GM12864 (cell line): ENCODE measurements around the gene KIF4A.
"Not testable (repeated sequence)": the region's sequence is repeated elsewhere in the genome, so short reads cannot be mapped to it uniquely, and the experiment has no call there.

Source experiments
- DNase-seq: peaks from one replicate; pipeline ENCODE4 v3.0.0-alpha.2; 2011; ENCODE audit warnings: low read depth
- H3K4me3 ChIP-seq: 2 replicates; pipeline ENCODE4 v1.5.1; 2011; ENCODE audit warnings: mild to moderate bottlenecking, low read depth, low read length, control low read depth
- TF ChIP-seq, protein P1 (sequence below): IDR thresholded peaks from 2 replicates; pipeline ENCODE4 v1.5.1; 2011; ENCODE audit warnings: low read depth, mild to moderate bottlenecking, moderate library complexity, low read length, control low read depth, inconsistent platforms; ENCODE audit errors: missing control alignments

KIF4A gene

DNA sequence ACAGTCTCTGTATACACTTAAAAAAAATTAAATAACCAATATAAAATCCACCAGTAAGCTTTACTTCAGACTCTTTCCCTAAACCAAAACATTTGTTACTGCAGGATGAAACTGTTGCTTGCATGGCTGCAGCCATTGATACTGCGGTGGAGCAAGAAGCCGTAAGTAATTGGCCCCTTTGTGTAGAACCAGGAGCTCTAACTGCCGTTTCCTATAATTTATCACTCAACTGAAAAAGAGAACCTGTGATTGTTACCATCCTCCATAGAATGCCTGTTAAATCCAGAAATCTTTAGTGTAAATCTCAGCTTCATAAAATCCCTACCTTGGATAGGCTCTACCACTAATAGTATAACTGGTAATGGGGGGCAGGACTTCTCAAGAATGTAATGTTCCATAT, 62.6 kb downstream of the KIF4A start:
- TF ChIP-seq, protein P1, sequence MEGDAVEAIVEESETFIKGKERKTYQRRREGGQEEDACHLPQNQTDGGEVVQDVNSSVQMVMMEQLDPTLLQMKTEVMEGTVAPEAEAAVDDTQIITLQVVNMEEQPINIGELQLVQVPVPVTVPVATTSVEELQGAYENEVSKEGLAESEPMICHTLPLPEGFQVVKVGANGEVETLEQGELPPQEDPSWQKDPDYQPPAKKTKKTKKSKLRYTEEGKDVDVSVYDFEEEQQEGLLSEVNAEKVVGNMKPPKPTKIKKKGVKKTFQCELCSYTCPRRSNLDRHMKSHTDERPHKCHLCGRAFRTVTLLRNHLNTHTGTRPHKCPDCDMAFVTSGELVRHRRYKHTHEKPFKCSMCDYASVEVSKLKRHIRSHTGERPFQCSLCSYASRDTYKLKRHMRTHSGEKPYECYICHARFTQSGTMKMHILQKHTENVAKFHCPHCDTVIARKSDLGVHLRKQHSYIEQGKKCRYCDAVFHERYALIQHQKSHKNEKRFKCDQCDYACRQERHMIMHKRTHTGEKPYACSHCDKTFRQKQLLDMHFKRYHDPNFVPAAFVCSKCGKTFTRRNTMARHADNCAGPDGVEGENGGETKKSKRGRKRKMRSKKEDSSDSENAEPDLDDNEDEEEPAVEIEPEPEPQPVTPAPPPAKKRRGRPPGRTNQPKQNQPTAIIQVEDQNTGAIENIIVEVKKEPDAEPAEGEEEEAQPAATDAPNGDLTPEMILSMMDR: no peak
- DNase-seq: no peak
- H3K4me3 ChIP-seq: no peak overlapping the region

DNA sequence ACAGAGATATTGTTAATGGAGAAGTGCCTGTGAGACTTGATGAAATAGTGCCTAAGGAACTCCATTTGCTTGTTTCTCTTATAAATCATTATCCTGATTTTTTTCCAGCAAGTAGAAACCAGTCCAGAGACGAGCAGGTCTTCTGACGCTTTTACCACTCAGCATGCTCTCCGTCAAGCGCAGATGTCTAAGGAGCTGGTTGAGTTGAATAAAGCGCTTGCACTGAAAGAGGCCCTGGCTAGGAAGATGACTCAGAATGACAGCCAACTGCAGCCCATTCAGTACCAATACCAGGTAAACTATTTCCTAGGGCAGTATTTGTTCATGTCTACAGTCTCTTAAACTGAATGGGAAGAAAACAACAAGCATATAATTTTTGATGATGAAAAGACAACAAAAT, 63.6 kb downstream of the KIF4A start:
- DNase-seq: no peak
- TF ChIP-seq, protein P1: no peak

DNA sequence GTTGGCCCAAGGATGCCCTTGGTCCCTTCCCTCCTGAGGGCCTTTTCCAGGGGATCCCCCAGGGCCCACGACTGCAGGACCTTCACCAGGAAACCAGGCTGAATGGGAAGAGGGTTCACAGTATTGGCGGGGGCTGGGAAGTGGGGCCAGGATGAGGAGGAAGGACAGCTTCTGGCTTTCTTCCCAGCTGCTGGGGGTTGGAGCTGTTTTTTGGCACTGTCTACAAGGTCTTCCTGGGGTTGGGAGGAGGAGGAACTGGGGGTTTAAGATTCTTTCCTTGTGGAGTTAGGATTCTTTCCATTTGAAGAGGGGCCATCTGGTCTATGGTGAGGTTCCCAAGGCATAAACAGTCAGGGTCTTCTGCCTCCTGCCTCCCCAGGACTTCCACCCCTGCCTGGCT, 64.8 kb downstream of the KIF4A start:
- no peak overlapping the region for H3K4me3 ChIP-seq
- DNase-seq: no peak
- TF ChIP-seq, protein P1: no peak

More for the DNA sequence above, 63.6 kb downstream of the KIF4A start:
- H3K4me3 ChIP-seq: no peak overlapping the region

DNA sequence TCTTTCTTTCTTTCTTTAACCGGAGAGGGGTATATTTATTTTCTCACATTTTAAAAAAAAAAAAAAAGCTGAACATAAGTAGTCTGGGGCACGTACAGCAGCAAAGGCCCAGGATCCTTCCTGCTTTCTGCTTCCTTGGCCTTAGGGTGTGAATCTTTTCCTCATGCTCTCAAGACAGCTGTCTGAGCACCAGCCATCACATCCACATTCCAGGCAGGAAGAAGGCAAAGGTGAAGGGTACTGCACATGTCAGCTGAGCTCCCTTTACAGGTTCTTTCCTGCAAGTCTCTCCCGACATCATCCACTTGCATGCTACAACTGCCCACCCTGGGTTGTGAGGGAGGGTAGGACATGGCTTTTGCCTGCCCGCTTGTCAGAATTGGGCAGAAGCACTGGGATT, 69.6 kb downstream of the KIF4A start:
- H3K4me3 ChIP-seq: no peak overlapping the region
- DNase-seq: no peak
- TF ChIP-seq, protein P1: no peak

DNA sequence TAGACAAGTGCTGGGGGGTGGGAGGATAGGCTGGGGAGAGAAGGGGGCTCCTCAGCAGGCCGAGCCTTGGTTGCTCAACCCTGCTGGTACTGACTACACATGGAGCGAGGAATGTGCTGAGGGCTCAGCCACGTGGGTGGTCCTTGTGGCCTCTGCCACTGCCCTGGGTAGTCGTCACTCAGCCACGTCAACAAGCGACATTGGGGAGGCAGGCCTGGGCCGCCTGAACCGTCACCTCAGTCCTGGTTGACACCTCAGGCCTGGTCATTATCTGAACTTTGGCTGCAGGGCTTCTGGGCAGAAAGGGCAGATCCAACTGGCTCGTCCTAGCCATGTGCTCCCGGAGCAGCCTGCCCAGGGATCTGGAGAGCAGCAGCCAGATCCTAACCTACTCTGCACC, 70.5 kb downstream of the KIF4A start:
- TF ChIP-seq, protein P1: no peak
- H3K4me3 ChIP-seq: no peak overlapping the region
- no peak for DNase-seq

DNA sequence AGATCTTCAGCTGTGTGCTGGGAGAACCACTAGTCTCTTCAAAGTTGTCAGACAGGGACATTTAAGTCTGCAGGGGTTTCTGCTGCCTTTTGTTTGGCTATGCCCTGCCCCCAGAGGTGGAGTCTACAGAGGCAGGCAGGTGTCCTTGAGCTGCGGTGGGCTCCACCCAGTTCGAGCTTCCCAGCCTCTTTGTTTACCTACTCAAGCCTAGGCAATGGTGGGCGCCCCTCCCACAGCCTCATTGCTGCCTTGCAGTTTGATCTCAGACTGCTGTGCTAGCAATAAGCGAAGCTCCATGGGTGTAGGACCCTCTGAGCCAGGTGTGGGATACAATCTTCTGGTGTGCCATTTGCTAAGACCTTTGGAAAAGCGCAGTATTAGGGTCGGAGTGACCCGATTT, 78.8 kb downstream of the KIF4A start:
- not testable (repeated sequence) for DNase-seq, H3K4me3 ChIP-seq

DNA sequence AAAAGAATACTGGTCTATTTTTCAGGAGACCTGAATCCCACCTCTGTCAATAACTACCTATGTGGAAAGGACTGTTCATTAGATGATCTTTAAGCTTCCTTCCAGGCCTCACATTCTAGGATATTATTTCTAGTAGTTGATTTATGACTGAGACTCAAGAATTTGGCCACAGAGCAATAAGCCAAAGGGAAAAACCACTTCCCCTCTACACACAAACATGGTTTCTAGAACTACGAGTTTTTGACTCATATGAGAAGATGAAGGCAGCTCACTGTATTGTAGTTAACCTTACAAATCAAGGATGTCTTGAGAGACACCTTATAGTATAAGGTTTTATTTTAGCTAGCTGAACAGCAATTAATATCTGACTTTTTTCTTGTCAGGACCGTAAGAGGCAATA, 96.3 kb downstream of the KIF4A start:
- TF ChIP-seq, protein P1: no peak
- DNase-seq: no peak
- H3K4me3 ChIP-seq: no peak overlapping the region

DNA sequence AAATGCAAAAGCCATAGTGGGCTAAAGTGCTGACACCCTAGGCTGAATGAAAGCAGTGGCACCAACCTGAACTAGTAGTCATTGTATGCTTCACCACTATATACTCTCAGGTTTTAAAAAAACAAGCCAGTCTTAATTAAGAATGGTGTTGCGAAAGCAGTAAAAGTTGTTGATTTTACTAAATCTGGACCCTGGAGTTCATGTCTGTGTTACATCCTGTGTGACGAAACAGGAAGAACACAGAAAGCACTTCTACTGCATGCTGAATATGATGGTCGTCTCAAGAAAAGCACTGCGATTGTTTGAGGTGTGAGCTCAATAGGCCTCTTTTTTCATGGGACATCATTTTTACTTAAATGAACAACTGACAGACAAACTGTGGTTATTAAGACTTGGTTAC, 109.0 kb downstream of the KIF4A start:
- TF ChIP-seq, protein P1: no peak
- H3K4me3 ChIP-seq: no peak overlapping the region
- no peak for DNase-seq

DNA sequence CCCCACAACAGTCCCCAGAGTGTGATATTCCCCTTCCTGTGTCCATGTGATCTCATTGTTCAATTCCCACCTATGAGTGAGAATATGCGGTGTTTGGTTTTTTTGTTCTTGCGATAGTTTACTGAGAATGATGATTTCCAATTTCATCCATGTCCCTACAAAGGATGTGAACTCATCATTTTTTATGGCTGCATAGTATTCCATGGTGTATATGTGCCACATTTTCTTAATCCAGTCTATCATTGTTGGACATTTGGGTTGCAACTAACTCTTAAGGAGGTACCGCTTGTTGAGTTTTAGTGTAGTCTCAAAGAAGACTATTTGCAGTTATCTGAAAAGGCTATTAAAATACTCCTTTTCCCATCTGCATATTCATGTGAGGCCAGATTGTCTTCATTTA, 110.3 kb downstream of the KIF4A start:
- DNase-seq, H3K4me3 ChIP-seq: not testable (repeated sequence)
